ENCODE data around the gene SPATA13. TPM values are rescaled to one million over a fixed set of nuclear protein-coding genes. Genes with fewer than 3 reads are reported as not detected.
"Not testable (repeated sequence)": the region's sequence is repeated elsewhere in the genome, so short reads cannot be mapped to it uniquely, and the experiment has no call there.

SPATA13 gene
- total RNA-seq, 1 experiment from 2014 or later: 21.4 TPM

DNA sequence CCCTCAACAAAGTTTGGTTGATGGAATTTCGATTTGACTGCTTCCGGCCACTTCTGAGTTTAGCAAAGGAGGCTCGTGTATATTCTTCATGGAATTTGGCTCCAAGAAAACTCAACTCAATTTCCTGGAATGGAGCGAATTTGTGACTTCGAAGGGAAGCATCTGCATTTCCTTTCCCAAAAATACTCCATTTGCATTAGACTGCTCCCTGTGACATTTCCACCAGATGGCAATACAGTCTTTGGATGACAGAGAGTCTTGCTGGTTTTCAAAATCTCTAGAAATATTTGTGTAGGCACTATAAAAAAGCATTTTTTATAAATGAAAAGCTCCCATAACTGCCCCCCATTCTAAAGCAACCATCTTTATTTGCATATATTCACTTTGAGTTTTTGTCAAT lies 152.9 kb downstream of the SPATA13 start:
- intact Hi-C loops (cut with micrococcal nuclease): loop anchor here (2.0 kb wide), 1 partner anchor 357 kb away; no protein-coding TSS in a partner anchor
- Histone ChIP-seq H3K27me3 (ENCODE audit: insufficient read depth, low read length) (no peaks in the 10 kb centered on the region), H3K9me2 (ENCODE audit: insufficient read depth) (no peaks in the 10 kb centered on the region), H3K4me3 (replicated peaks in 1 of 2; ENCODE audit: low read depth in 1 of 2, low read length in 2 of 2) (no peak overlapping the region), H3K9me3 (ENCODE audit: control insufficient read depth in 1 of 2, insufficient read depth in 1 of 2, low read depth in 1 of 2, low read length in 2 of 2) (no peaks in the 10 kb centered on the region), H2AFZ (ENCODE audit: low read depth, low read length, poor library complexity, severe bottlenecking) (no peak overlapping the region), H3K27ac (ENCODE audit: low read depth, low read length) (no peak overlapping the region), H3K4me1 (ENCODE audit: control insufficient read depth in 1 of 2, insufficient read depth in 2 of 2, low read length in 2 of 2) (no peaks in the 10 kb centered on the region), H3K9ac (ENCODE audit: low read length) (no peak overlapping the region), H3K79me2 (ENCODE audit: insufficient read depth, low read length) (no peaks in the 10 kb centered on the region), H3K4me2 (ENCODE audit: low read length) (no peak overlapping the region), H4K20me1 (ENCODE audit: insufficient read depth) (no peaks in the 10 kb centered on the region), H3K36me3 (ENCODE audit: control insufficient read depth in 1 of 2, insufficient read depth in 2 of 2, low read length in 2 of 2) (no peaks in the 10 kb centered on the region)
- no peak for ATAC-seq
- ChIA-PET RAD21 (ENCODE audit: low non-redundant PET in 1 of 2, low total read pairs in 2 of 2, uncharacterized antibody in 2 of 2, unreplicated experiment in 2 of 2) (interaction anchor here in 1 of 2 experiments (0.7 kb wide), 1 partner anchor 293 kb away, joined by 3 read pairs; no protein-coding TSS in a partner anchor), CTCF (interaction anchor here (0.8 to 1.7 kb wide), 4 partner anchors 9 to 414 kb away, joined by 3 to 5 read pairs (median 4); no protein-coding TSS in a partner anchor), POLR2A (no interaction called here)
- no peak for DNase-seq (ENCODE audit: low read depth, low spot score)
- no TSS peak for BruUV-seq (replicated peaks)
- TF ChIP-seq ZNF274 (IDR thresholded peaks at IDR 0.05; ENCODE audit: low read depth, low read length) (no peak), ZFX (IDR thresholded peaks at IDR 0.05) (no peak), RAD21 (IDR thresholded peaks at IDR 0.05; ENCODE audit: low read depth) (peak; percentile 54)
- TF ChIP-seq, protein P1, sequence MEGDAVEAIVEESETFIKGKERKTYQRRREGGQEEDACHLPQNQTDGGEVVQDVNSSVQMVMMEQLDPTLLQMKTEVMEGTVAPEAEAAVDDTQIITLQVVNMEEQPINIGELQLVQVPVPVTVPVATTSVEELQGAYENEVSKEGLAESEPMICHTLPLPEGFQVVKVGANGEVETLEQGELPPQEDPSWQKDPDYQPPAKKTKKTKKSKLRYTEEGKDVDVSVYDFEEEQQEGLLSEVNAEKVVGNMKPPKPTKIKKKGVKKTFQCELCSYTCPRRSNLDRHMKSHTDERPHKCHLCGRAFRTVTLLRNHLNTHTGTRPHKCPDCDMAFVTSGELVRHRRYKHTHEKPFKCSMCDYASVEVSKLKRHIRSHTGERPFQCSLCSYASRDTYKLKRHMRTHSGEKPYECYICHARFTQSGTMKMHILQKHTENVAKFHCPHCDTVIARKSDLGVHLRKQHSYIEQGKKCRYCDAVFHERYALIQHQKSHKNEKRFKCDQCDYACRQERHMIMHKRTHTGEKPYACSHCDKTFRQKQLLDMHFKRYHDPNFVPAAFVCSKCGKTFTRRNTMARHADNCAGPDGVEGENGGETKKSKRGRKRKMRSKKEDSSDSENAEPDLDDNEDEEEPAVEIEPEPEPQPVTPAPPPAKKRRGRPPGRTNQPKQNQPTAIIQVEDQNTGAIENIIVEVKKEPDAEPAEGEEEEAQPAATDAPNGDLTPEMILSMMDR (IDR thresholded peaks at IDR 0.05 in 2 of 3, conservative IDR thresholded peaks at IDR 0.05 in 1 of 3; ENCODE audit: borderline replicate concordance in 1 of 3, insufficient read depth in 1 of 3, low read depth in 2 of 3, low read length in 2 of 3): peak; percentile 22 to 43 (median 26); a peak in 3 of 6 replicates

DNA sequence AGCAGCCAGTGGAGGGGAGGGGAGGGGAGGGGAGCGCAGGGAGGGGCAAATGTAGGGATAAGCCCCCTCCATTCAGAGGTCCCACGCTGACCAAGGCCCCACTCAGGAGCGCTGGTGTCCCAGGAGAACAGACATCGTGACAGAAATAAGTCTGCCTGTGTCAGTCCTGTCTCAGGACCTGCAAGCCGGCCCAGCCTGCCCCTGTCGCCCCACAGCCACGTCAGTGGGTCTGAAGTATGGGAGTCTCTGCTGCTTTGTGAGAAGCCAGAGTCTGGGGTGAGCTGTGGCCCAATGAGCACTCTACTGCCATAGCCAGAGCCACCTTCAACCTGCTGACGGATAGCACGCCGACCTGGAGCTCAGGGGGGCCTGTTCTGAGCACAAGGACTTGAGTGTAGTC lies 157.3 kb downstream of the SPATA13 start:
- H3K9ac ChIP-seq (ENCODE audit: low read length); H3K9me2 ChIP-seq (ENCODE audit: insufficient read depth); POLR2A ChIA-PET; H3K27me3 ChIP-seq (ENCODE audit: insufficient read depth, low read length); H3K9me3 ChIP-seq (ENCODE audit: control insufficient read depth in 1 of 2, insufficient read depth in 1 of 2, low read depth in 1 of 2, low read length in 2 of 2); RAD21 ChIA-PET (ENCODE audit: low non-redundant PET in 1 of 2, low total read pairs in 2 of 2, uncharacterized antibody in 2 of 2, unreplicated experiment in 2 of 2); ATAC-seq; DNase-seq (ENCODE audit: low read depth, low spot score); intact Hi-C loops (cut with micrococcal nuclease); H2AFZ ChIP-seq (ENCODE audit: low read depth, low read length, poor library complexity, severe bottlenecking); H3K4me2 ChIP-seq (ENCODE audit: low read length); CTCF ChIA-PET; H3K4me1 ChIP-seq (ENCODE audit: control insufficient read depth in 1 of 2, insufficient read depth in 2 of 2, low read length in 2 of 2); BruUV-seq (replicated peaks); H3K4me3 ChIP-seq (replicated peaks in 1 of 2; ENCODE audit: low read depth in 1 of 2, low read length in 2 of 2); H3K79me2 ChIP-seq (ENCODE audit: insufficient read depth, low read length); H3K36me3 ChIP-seq (ENCODE audit: control insufficient read depth in 1 of 2, insufficient read depth in 2 of 2, low read length in 2 of 2); H3K27ac ChIP-seq (ENCODE audit: low read depth, low read length); H4K20me1 ChIP-seq (ENCODE audit: insufficient read depth): not testable (repeated sequence)

DNA sequence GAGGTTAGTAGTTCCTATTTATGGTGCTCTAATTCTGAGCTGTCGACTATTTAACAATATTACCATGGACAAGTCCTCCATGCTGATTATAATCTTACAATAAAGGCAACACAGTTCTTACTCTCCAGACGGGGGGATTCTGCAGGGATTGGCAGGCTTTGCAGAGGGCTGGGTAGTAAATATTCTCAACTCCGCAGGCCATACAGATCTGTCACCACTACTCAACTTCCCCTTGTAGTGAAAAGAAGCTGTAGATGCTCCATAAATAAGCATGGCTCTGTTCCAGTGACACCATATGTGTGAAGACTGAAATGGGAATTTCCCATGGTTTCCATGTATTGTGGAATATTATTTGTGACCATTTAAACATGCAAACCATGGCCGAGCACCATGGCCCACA lies 158.4 kb downstream of the SPATA13 start:
- H3K79me2 ChIP-seq (ENCODE audit: insufficient read depth, low read length); H4K20me1 ChIP-seq (ENCODE audit: insufficient read depth); POLR2A ChIA-PET; H3K9me2 ChIP-seq (ENCODE audit: insufficient read depth); H3K9me3 ChIP-seq (ENCODE audit: control insufficient read depth in 1 of 2, insufficient read depth in 1 of 2, low read depth in 1 of 2, low read length in 2 of 2); H3K27me3 ChIP-seq (ENCODE audit: insufficient read depth, low read length); H2AFZ ChIP-seq (ENCODE audit: low read depth, low read length, poor library complexity, severe bottlenecking); DNase-seq (ENCODE audit: low read depth, low spot score); H3K4me1 ChIP-seq (ENCODE audit: control insufficient read depth in 1 of 2, insufficient read depth in 2 of 2, low read length in 2 of 2); ATAC-seq; H3K36me3 ChIP-seq (ENCODE audit: control insufficient read depth in 1 of 2, insufficient read depth in 2 of 2, low read length in 2 of 2); intact Hi-C loops (cut with micrococcal nuclease); RAD21 ChIA-PET (ENCODE audit: low non-redundant PET in 1 of 2, low total read pairs in 2 of 2, uncharacterized antibody in 2 of 2, unreplicated experiment in 2 of 2); H3K4me3 ChIP-seq (replicated peaks in 1 of 2; ENCODE audit: low read depth in 1 of 2, low read length in 2 of 2); H3K4me2 ChIP-seq (ENCODE audit: low read length); CTCF ChIA-PET; H3K9ac ChIP-seq (ENCODE audit: low read length); BruUV-seq (replicated peaks); H3K27ac ChIP-seq (ENCODE audit: low read depth, low read length): not testable (repeated sequence)

DNA sequence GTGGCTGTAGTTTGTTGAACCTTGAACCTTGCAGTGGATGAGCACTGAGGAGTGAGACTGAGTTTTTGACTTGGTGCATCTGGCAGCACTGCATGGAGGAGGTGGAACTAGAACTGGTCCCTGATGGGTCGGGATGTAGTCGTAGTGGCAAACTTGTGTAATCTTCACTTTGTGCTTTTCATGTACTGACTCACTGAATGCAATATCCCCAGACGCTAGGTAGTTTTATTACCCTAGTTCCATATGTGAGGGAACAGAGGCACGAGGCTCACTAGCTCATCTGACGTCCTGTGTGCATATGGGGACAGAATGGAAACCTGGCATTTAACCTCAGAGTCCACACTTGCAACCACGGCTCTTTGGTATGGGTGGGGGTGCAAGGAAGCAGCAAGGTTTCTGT lies 159.1 kb downstream of the SPATA13 start:
- CTCF ChIA-PET; ATAC-seq; H3K79me2 ChIP-seq (ENCODE audit: insufficient read depth, low read length); H2AFZ ChIP-seq (ENCODE audit: low read depth, low read length, poor library complexity, severe bottlenecking); H3K9ac ChIP-seq (ENCODE audit: low read length); H3K27me3 ChIP-seq (ENCODE audit: insufficient read depth, low read length); H3K9me2 ChIP-seq (ENCODE audit: insufficient read depth); H3K4me1 ChIP-seq (ENCODE audit: control insufficient read depth in 1 of 2, insufficient read depth in 2 of 2, low read length in 2 of 2); H3K36me3 ChIP-seq (ENCODE audit: control insufficient read depth in 1 of 2, insufficient read depth in 2 of 2, low read length in 2 of 2); H3K4me3 ChIP-seq (replicated peaks in 1 of 2; ENCODE audit: low read depth in 1 of 2, low read length in 2 of 2); H3K4me2 ChIP-seq (ENCODE audit: low read length); H3K9me3 ChIP-seq (ENCODE audit: control insufficient read depth in 1 of 2, insufficient read depth in 1 of 2, low read depth in 1 of 2, low read length in 2 of 2); BruUV-seq (replicated peaks); H4K20me1 ChIP-seq (ENCODE audit: insufficient read depth); DNase-seq (ENCODE audit: low read depth, low spot score); H3K27ac ChIP-seq (ENCODE audit: low read depth, low read length); POLR2A ChIA-PET; RAD21 ChIA-PET (ENCODE audit: low non-redundant PET in 1 of 2, low total read pairs in 2 of 2, uncharacterized antibody in 2 of 2, unreplicated experiment in 2 of 2): not testable (repeated sequence)
- intact Hi-C loops (cut with micrococcal nuclease): loop anchor here (5.0 kb wide), 1 partner anchor 238 kb away; no protein-coding TSS in a partner anchor

All from HCT116 (cell line).